SK-N-SH (cell line): ENCODE results near the gene CYTH3. TPM values are rescaled to one million over a fixed set of nuclear protein-coding genes. Genes with fewer than 3 reads are reported as not detected.

ENCODE experiments used
- CTCF ChIA-PET: fragments of 300-600, 350-600 bp; formaldehyde crosslinking; extraction: SDS; loops from one replicate; lab custom pipeline; 2021; lab: Yijun Ruan, JAX
- POLR2A ChIA-PET: fragments of 350-600 bp; sonication (Branson Sonifier 250); formaldehyde crosslinking; extraction: SDS; loops from one replicate; lab custom pipeline; 2020; ENCODE audit warnings: antibody characterized with exemption, inconsistent platforms; lab: Yijun Ruan, JAX
- DNase-seq: peaks from one replicate; pipeline ENCODE4 v3.0.0; 2012
- H2AFZ ChIP-seq: fragments of 200-600 bp; sonication (generic); 2 replicates; pipeline ENCODE4 v1.8.1; 2016; ENCODE audit warnings: antibody characterized with exemption, mild to moderate bottlenecking, low read depth
- H3F3A ChIP-seq: fragments of 200-600 bp; sonication (generic); replicated peaks from 2 replicates; pipeline ENCODE3; 2016; ENCODE audit warnings: antibody characterized with exemption, mild to moderate bottlenecking; ENCODE audit not compliant: insufficient read depth
- H3K27ac ChIP-seq, 2 experiments: fragments of 200-500 bp in 1 of 2; fragments of 200-600 bp in 1 of 2; sonication (Bioruptor generic) in 1 of 2; sonication (generic), shearing (Covaris generic) in 1 of 2; 2 replicates each; pipeline versions ENCODE4 v1.5.1 to v1.6.1; 2014 to 2016; ENCODE audit warnings: low read depth in 2 of 2, inconsistent platforms in 1 of 2, low read length in 1 of 2, mild to moderate bottlenecking in 1 of 2, mixed read lengths in 1 of 2
- H3K27me3 ChIP-seq: fragments of 200-600 bp; sonication (generic), shearing (Covaris generic); 2 replicates; pipeline ENCODE4 v1.6.1; 2016; ENCODE audit warnings: mixed run types; ENCODE audit not compliant: insufficient read depth
- H3K36me3 ChIP-seq, 2 experiments: fragments of 200-500 bp in 1 of 2; fragments of 200-600 bp in 1 of 2; sonication (Bioruptor generic) in 1 of 2; sonication (generic) in 1 of 2; replicated peaks in 1 of 2; 2 replicates each; pipeline versions ENCODE3 to v1.5.1; 2014 to 2016; ENCODE audit warnings: low read length in 1 of 2, mild to moderate bottlenecking in 1 of 2; ENCODE audit not compliant: insufficient read depth in 2 of 2, control insufficient read depth in 1 of 2
- H3K4me1 ChIP-seq, 2 experiments: fragments of 200-500 bp in 1 of 2; fragments of 200-600 bp in 1 of 2; sonication (Bioruptor generic) in 1 of 2; sonication (generic), shearing (Covaris generic) in 1 of 2; 2 replicates each; pipeline versions ENCODE4 v1.5.1 to v1.6.1; 2014 to 2016; ENCODE audit warnings: low read depth in 1 of 2, low read length in 1 of 2, mixed run types in 1 of 2; ENCODE audit not compliant: insufficient read depth in 2 of 2, control insufficient read depth in 1 of 2
- H3K4me2 ChIP-seq: fragments of 200-600 bp; sonication (generic), shearing (Covaris generic); 2 replicates; pipeline ENCODE4 v1.6.1; 2017; ENCODE audit warnings: mixed run types
- H3K4me3 ChIP-seq, 2 experiments: fragments of 200-500 bp in 1 of 2; fragments of 200-600 bp in 1 of 2; sonication (Bioruptor generic) in 1 of 2; sonication (generic), shearing (Covaris generic) in 1 of 2; 2 replicates each; pipeline versions ENCODE4 v1.5.1 to v1.8.1; 2014 to 2016; ENCODE audit warnings: low read depth in 2 of 2, inconsistent platforms in 1 of 2, low read length in 1 of 2, mild to moderate bottlenecking in 1 of 2, mixed read lengths in 1 of 2, moderate library complexity in 1 of 2
- H3K79me2 ChIP-seq: fragments of 200-600 bp; sonication (generic); 2 replicates; pipeline ENCODE4 v1.8.1; 2017; ENCODE audit warnings: mild to moderate bottlenecking; ENCODE audit not compliant: insufficient read depth
- H3K9ac ChIP-seq: fragments of 200-600 bp; sonication (generic); 2 replicates; pipeline ENCODE4 v1.6.1; 2017; ENCODE audit warnings: mixed run types
- H3K9me2 ChIP-seq: fragments of 200-600 bp; sonication (generic); 2 replicates; pipeline ENCODE4 v1.6.1; 2017; ENCODE audit warnings: mixed run types
- H3K9me3 ChIP-seq: fragments of 200-600 bp; sonication (generic); 2 replicates; pipeline ENCODE4 v1.6.1; 2017; ENCODE audit warnings: mixed run types, mild to moderate bottlenecking, moderate library complexity
- H4K20me1 ChIP-seq: fragments of 200-600 bp; sonication (generic); 2 replicates; pipeline ENCODE4 v1.6.1; 2017; ENCODE audit warnings: mild to moderate bottlenecking, mixed run types; ENCODE audit not compliant: insufficient read depth
- EZH2phosphoT487 ChIP-seq: fragments of 200-600 bp; sonication (generic); IDR thresholded peaks from 2 replicates; pipeline ENCODE4 v1.6.1; 2017; ENCODE audit warnings: low read depth, mixed run types, mild to moderate bottlenecking, antibody characterized with exemption, moderate library complexity, borderline replicate concordance
- FOSL2 ChIP-seq: IDR thresholded peaks from 2 replicates; pipeline ENCODE4 v1.4.0; 2012; ENCODE audit warnings: low read depth, mild to moderate bottlenecking, moderate library complexity, borderline replicate concordance
- FOXM1 ChIP-seq: IDR thresholded peaks from 2 replicates; pipeline ENCODE4 v1.4.0; 2012; ENCODE audit warnings: low read depth, mild to moderate bottlenecking
- GABPA ChIP-seq: IDR thresholded peaks from 2 replicates; pipeline ENCODE4 v1.4.0; 2012; ENCODE audit warnings: low read depth, mild to moderate bottlenecking
- MAX ChIP-seq: IDR thresholded peaks from 2 replicates; pipeline ENCODE4 v1.4.0; 2012; ENCODE audit warnings: low read depth
- MEF2A ChIP-seq: IDR thresholded peaks from 2 replicates; pipeline ENCODE4 v1.4.0; 2012; ENCODE audit warnings: low read depth, borderline replicate concordance
- MXI1 ChIP-seq: IDR thresholded peaks from 2 replicates; pipeline ENCODE4 v1.6.1; 2012; ENCODE audit warnings: mild to moderate bottlenecking, low read depth, low read length, improper control_type of control experiment
- NRF1 ChIP-seq: IDR thresholded peaks from 2 replicates; pipeline ENCODE4 v1.6.1; 2012; ENCODE audit warnings: low read depth, mild to moderate bottlenecking, low read length
- PBX3 ChIP-seq: IDR thresholded peaks from 2 replicates; pipeline ENCODE4; 2012
- POLR2AphosphoS5 ChIP-seq: IDR thresholded peaks from 2 replicates; pipeline ENCODE4 v1.6.1; 2012; ENCODE audit warnings: low read depth, low read length
- RAD21 ChIP-seq: IDR thresholded peaks from 2 replicates; pipeline ENCODE4 v1.6.1; 2012; ENCODE audit warnings: mild to moderate bottlenecking, low read length
- RCOR1 ChIP-seq: fragments of 150-350 bp; IDR thresholded peaks from 2 replicates; pipeline ENCODE4 v1.6.1; 2017; ENCODE audit warnings: antibody characterized with exemption, low read length
- RXRA ChIP-seq: IDR thresholded peaks from 2 replicates; pipeline ENCODE4 v1.4.0; 2012; ENCODE audit warnings: low read depth, mild to moderate bottlenecking, borderline replicate concordance
- TAF1 ChIP-seq: IDR thresholded peaks from 2 replicates; pipeline ENCODE4 v1.6.1; 2012; ENCODE audit warnings: low read depth, mild to moderate bottlenecking, low read length, moderate library complexity, borderline replicate concordance
- TEAD4 ChIP-seq: IDR thresholded peaks from 2 replicates; pipeline ENCODE4 v1.4.0; 2012; ENCODE audit warnings: mild to moderate bottlenecking, borderline replicate concordance; ENCODE audit not compliant: insufficient read depth
- YY1 ChIP-seq: IDR thresholded peaks from 2 replicates; pipeline ENCODE4 v1.4.0; 2012; ENCODE audit warnings: low read depth, mild to moderate bottlenecking
- WGBS: methylation state at CpG from one replicate; pipeline ENCODE4 v1.1.6; 2017; ENCODE audit warnings: low lambda C conversion rate; 5-methylcytosine and 5-hydroxymethylcytosine counted together
- polyA plus RNA-seq, 3 experiments: library from polyadenylated mRNA; depleted of rRNA; stranded (reverse); fragments of >200 nt; gene quantifications; 2 replicates each; pipeline ENCODE4 v1.2.3, GENCODE V29; 2012
- TF ChIP-seq, protein P1 (sequence below): IDR thresholded peaks from 2 replicates; pipeline ENCODE4 v1.6.1; 2012; ENCODE audit warnings: mild to moderate bottlenecking, low read depth, low read length, moderate library complexity

The CYTH3 gene
- polyA plus RNA-seq, 1 of the 3 experiments (the other 2 are of a cell fraction): 55.1 TPM

GRCh38 chr7:6148724-6149360 lies 123.6 kb downstream of the CYTH3 start:
- H2AFZ ChIP-seq: no peak overlapping the region
- H4K20me1 ChIP-seq: no peaks in the 10 kb centered on the region
- no peaks in the 10 kb centered on the region for H3K9me2 ChIP-seq
- H3K27ac ChIP-seq: no peak overlapping the region
- H3K79me2 ChIP-seq: no peaks in the 10 kb centered on the region; the same call in 1 of the 2 replicates
- H3K9ac ChIP-seq: no peak overlapping the region
- no peaks in the 10 kb centered on the region for H3K27me3 ChIP-seq
- ChIA-PET POLR2A (no interaction called here), CTCF (interaction anchor here (0.9 to 4.3 kb wide), 3 partner anchors 9 to 14 kb away, joined by 3 to 31 read pairs (median 4); no protein-coding TSS in a partner anchor)
- H3K9me3 ChIP-seq: no peaks in the 10 kb centered on the region
- no peak overlapping the region for H3K4me3 ChIP-seq
- H3K4me1 ChIP-seq: no peaks in the 10 kb centered on the region
- TF ChIP-seq RAD21 (no peak), PBX3 (no peak), MAX (no peak)
- peaks cover 78 to 83% of the 10 kb centered on the region in 2 experiments for H3K36me3 ChIP-seq
- H3K4me2 ChIP-seq: no peak overlapping the region
- WGBS: 91% methylated on average over 20 of the region's 20 CpGs
- H3F3A ChIP-seq: peaks cover 4% of the 10 kb centered on the region
- no peak for DNase-seq

DNA sequence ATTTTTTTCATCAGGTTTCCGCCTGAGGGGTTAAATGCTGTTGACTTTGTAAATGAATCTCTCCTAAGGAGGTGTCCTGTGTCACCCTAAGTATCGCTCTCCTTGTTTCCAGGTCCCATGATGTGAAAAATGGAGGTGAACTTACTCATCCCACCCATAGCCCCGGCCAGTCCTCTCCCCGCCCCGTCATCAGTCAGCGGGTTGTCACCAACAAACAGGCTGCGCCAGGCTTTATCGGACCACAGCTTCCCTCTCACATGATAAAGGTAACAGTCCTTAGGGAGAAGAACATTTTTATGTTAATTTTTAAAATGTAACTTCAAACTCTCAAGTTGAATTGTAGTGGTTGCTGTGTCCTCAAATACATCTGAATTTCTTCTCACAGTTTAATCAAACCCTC lies 124.8 kb downstream of the CYTH3 start:
- CTCF ChIA-PET: interaction anchor here (1.0 to 4.3 kb wide), 3 partner anchors 8 to 176 kb away, joined by 3 to 31 read pairs (median 5); no protein-coding TSS in a partner anchor
- H3K36me3 ChIP-seq: peaks cover 72 to 83% of the 10 kb centered on the region in 2 experiments

More for the DNA sequence above, 124.8 kb downstream of the CYTH3 start:
- no peaks in the 10 kb centered on the region for H3K27me3 ChIP-seq
- 97% methylated on average over 8 of the region's 8 CpGs for WGBS
- no peak overlapping the region for H3K9ac ChIP-seq
- no peaks in the 10 kb centered on the region; the same call in 1 of the 2 replicates for H3K79me2 ChIP-seq
- H3F3A ChIP-seq: peaks cover 4% of the 10 kb centered on the region
- DNase-seq: no peak
- H3K4me1 ChIP-seq: no peaks in the 10 kb centered on the region
- H3K4me3 ChIP-seq: no peak overlapping the region
- POLR2A ChIA-PET: no interaction called here
- H3K9me2 ChIP-seq: no peaks in the 10 kb centered on the region
- H2AFZ ChIP-seq: no peak overlapping the region
- H3K4me2 ChIP-seq: no peak overlapping the region
- H3K9me3 ChIP-seq: no peaks in the 10 kb centered on the region
- H4K20me1 ChIP-seq: no peaks in the 10 kb centered on the region
- TF ChIP-seq PBX3: no peak
- no peak for TF ChIP-seq POLR2AphosphoS5
- no peak for TF ChIP-seq GABPA
- no peak for TF ChIP-seq FOXM1
- TF ChIP-seq YY1: no peak
- no peak for TF ChIP-seq EZH2phosphoT487
- TF ChIP-seq RXRA: no peak
- TF ChIP-seq RCOR1: no peak
- TF ChIP-seq MXI1: no peak
- TF ChIP-seq, protein P1, sequence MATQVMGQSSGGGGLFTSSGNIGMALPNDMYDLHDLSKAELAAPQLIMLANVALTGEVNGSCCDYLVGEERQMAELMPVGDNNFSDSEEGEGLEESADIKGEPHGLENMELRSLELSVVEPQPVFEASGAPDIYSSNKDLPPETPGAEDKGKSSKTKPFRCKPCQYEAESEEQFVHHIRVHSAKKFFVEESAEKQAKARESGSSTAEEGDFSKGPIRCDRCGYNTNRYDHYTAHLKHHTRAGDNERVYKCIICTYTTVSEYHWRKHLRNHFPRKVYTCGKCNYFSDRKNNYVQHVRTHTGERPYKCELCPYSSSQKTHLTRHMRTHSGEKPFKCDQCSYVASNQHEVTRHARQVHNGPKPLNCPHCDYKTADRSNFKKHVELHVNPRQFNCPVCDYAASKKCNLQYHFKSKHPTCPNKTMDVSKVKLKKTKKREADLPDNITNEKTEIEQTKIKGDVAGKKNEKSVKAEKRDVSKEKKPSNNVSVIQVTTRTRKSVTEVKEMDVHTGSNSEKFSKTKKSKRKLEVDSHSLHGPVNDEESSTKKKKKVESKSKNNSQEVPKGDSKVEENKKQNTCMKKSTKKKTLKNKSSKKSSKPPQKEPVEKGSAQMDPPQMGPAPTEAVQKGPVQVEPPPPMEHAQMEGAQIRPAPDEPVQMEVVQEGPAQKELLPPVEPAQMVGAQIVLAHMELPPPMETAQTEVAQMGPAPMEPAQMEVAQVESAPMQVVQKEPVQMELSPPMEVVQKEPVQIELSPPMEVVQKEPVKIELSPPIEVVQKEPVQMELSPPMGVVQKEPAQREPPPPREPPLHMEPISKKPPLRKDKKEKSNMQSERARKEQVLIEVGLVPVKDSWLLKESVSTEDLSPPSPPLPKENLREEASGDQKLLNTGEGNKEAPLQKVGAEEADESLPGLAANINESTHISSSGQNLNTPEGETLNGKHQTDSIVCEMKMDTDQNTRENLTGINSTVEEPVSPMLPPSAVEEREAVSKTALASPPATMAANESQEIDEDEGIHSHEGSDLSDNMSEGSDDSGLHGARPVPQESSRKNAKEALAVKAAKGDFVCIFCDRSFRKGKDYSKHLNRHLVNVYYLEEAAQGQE: no peak
- no peak for TF ChIP-seq MEF2A
- TF ChIP-seq TAF1: no peak
- TF ChIP-seq TEAD4: no peak
- no peak for TF ChIP-seq FOSL2
- TF ChIP-seq NRF1: no peak
- H3K27ac ChIP-seq: no peak overlapping the region
